Activated naive CD4-positive, alpha-beta T cell treated with anti-CD3 and anti-CD28 coated beads for 36 hours (primary cell): ENCODE results near the gene CPB2. TPM values are rescaled to one million over a fixed set of nuclear protein-coding genes. Genes with fewer than 3 reads are reported as not detected.

Source experiments
- total RNA-seq, 2 experiments: library from RNA; stranded (reverse); gene quantifications; one replicate each; pipeline ENCODE4 v1.2.3, GENCODE V29; 2021

Gene CPB2
- total RNA-seq, 2 experiments from 2014 or later, result not detected

Other genes starting within 250 kb of the CPB2 start
- 10 to 100 TPM; 38.2 to 42.2 TPM for gene ZC3H13, start 52.3 kb downstream of the CPB2 start, total RNA-seq
- 1,000 to 10,000 TPM; 1,008 to 1,043 TPM for gene LCP1, start 77.1 kb upstream of the CPB2 start, total RNA-seq
- under 1 TPM; 0.24 to 0.32 TPM for gene LRRC63, start 106.9 kb upstream of the CPB2 start, total RNA-seq